Muscle layer of duodenum (tissue), 2 donors: ENCODE results near the gene CHST3.
"Not testable (repeated sequence)": the region's sequence is repeated elsewhere in the genome, so short reads cannot be mapped to it uniquely, and the experiment has no call there.

Experiments
- H3K27ac ChIP-seq: one replicate; pipeline ENCODE4 v1.7.0; 2013; ENCODE audit warnings: mild to moderate bottlenecking, low read length
- H3K27me3 ChIP-seq: one replicate; pipeline ENCODE4 v1.7.0; 2013; ENCODE audit warnings: low read depth, mild to moderate bottlenecking, control low read depth, low read length
- H3K36me3 ChIP-seq, 2 donors: one replicate each; pipeline ENCODE4 v1.7.0; 2013; ENCODE audit warnings: low read length in 2 of 2, control low read depth in 1 of 2, mild to moderate bottlenecking in 1 of 2; ENCODE audit not compliant: insufficient read depth in 2 of 2, control insufficient read depth in 1 of 2
- H3K4me1 ChIP-seq, 2 donors: one replicate each; pipeline ENCODE4 v1.7.0; 2013; ENCODE audit warnings: low read length in 2 of 2, mild to moderate bottlenecking in 2 of 2, control low read depth in 1 of 2, moderate library complexity in 1 of 2; ENCODE audit not compliant: insufficient read depth in 2 of 2, control insufficient read depth in 1 of 2
- H3K4me3 ChIP-seq, 2 donors: one replicate each; pipeline ENCODE4 v1.7.0; 2013; ENCODE audit warnings: low read length in 2 of 2, low read depth in 1 of 2, mild to moderate bottlenecking in 1 of 2
- H3K9me3 ChIP-seq, 2 donors: one replicate each; pipeline ENCODE4 v1.7.0; 2013; ENCODE audit warnings: low read length in 2 of 2, control low read depth in 1 of 2, mild to moderate bottlenecking in 1 of 2; ENCODE audit not compliant: control insufficient read depth in 1 of 2
- donor health status: healthy.

CHST3 gene

DNA sequence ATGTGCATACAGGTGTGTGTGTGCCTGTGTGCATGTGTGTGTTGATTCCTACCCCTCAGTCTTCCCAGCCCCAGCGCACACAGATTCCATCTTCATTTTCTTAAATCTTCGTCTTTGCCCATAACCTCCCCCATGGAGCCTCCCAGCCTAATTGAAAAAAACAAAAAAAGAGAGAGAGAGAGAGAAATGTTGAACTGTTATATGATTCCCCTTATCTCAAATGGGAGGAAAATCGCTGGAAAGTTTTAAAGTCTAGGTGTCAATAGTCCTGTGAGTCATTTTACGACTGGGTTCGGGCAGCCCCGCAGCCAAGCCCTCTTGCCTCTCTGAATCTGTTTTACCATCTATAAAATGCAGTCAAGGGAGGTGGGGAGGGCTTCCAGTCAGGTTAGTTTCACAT is 63.3 kb downstream of the CHST3 start:
- no peaks in the 10 kb centered on the region for H3K36me3 ChIP-seq
- H3K4me1 ChIP-seq = no peaks in the 10 kb centered on the region
- H3K4me3 ChIP-seq = no peak overlapping the region
- H3K27ac ChIP-seq = no peak overlapping the region
- H3K27me3 ChIP-seq = no peaks in the 10 kb centered on the region
- no peaks in the 10 kb centered on the region for H3K9me3 ChIP-seq

DNA sequence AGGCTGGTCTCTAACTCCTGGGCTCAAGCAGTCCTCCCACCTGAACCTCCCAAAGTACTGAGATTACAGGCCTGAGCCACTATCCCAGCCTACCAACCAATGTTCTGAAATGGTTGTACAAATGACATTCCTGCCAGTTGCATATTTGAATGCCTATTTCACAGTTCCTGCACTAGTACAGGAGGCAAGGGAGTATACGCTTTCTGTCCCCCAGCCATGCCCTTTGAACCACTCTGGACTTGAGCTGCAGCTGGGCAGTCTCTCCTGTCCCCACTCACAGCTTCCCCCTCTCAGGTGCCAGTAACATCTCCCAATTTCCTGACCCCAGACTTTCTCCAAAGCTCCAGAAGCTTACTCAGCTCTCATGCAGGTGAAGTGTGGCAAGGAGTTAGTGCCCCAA is 65.2 kb downstream of the CHST3 start:
- Histone ChIP-seq H3K4me3 (no peak overlapping the region), H3K4me1 (no peaks in the 10 kb centered on the region), H3K36me3 (no peaks in the 10 kb centered on the region)

DNA sequence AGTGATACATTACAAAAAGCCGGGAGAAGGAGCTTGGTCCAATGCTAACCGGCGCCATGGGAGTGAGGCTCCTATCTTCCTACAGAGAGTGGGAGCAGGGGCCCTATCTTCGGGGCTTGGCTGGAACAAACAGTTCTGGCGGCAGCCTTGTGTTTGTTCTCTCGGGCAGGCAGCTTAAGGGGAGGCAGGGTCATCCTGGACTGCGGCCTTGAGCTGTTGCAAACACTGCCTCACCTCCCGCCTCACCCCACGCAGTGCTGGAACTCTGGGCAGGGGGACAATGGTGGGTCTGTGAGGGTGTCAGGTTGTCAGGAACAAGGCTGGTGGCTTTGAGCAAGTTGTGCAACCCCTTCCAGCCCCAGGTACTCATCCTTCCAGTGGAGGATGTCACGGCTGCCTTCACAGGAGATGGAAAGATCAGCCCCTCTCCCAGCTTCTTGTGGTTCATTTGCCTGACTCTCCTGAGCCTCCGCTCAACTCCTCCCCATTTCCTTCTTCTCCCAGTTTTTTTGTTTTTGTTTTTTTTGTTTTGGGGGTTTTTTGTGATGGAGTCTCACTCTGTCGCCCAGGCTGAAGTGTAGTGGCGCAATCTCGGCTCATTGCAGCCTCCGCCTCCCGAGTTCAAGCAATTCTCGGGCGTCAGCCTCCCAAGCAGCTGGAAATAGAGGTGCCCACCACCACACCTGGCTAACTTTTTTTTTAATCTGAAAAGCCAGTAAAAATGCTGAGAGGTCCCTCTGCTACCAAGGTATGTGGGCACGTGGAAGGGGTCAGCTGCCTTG is 66.8 kb downstream of the CHST3 start:
- Histone ChIP-seq H3K27ac (no peak overlapping the region), H3K4me3 (no peak overlapping the region), H3K27me3 (no peaks in the 10 kb centered on the region), H3K36me3 (no peaks in the 10 kb centered on the region), H3K9me3 (no peaks in the 10 kb centered on the region), H3K4me1 (no peaks in the 10 kb centered on the region)

More for the DNA sequence above, 65.2 kb downstream of the CHST3 start:
- H3K27me3 ChIP-seq = no peaks in the 10 kb centered on the region
- H3K27ac ChIP-seq = no peak overlapping the region
- no peaks in the 10 kb centered on the region for H3K9me3 ChIP-seq

DNA sequence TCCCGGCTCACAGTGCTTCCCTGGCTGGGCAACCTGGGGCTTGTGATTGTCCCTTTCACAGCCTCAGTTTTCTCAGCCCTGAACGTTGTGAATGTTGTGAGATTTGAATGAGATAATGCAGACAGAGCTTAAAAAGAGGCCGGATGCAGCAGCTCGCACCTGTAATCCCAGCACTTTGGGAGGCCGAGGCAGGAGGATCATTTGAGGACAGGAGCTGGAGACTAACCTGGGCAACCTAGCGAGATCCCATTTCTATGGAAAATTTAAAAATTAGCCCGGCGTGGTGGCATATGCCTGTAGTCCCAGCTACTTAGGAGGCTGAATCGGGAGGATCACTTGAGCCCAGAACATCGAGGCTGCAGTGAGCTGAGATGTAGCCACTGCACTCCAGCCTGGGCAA is 67.5 kb downstream of the CHST3 start:
- Histone ChIP-seq H3K4me3 (no peak overlapping the region), H3K27ac (no peak overlapping the region), H3K9me3 (no peaks in the 10 kb centered on the region), H3K4me1 (no peaks in the 10 kb centered on the region), H3K27me3 (no peaks in the 10 kb centered on the region), H3K36me3 (no peaks in the 10 kb centered on the region)

DNA sequence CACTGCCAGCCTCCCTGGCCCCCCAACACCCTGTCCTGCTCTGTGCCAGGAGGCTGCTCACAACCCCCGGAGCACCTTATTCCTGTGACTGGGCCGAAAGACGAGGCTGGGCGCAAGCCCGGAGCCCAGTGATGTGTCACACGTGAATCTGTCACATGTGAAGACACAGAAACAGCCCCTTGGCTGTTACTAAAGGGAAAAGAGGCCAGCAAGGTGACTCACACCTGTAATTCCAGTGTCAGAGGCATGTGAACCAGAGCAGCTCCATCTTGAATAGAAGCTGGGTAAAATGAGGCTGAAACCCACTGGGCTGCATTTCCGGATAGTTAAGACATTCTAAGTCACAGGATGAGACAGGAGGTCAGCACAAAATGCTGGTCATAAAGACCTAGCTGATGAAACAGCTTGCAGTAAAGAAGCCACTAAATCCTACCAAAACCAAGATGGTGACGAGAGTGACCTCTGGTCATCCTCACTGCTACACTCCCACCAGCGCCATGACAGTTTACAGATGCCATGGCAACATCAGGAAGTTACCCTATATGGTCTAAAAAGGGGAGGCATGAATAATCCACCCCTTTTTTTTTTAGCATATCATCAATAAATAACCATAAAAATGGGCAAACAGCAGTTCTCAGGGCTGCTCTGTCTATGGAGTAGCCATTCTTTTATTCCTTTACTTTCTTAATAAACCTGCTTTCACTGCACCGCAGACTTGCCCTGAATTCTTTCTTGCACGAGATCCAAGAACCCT is 68.4 kb downstream of the CHST3 start:
- not testable (repeated sequence) for H3K4me3 ChIP-seq, H3K27me3 ChIP-seq, H3K36me3 ChIP-seq, H3K9me3 ChIP-seq, H3K27ac ChIP-seq, H3K4me1 ChIP-seq

DNA sequence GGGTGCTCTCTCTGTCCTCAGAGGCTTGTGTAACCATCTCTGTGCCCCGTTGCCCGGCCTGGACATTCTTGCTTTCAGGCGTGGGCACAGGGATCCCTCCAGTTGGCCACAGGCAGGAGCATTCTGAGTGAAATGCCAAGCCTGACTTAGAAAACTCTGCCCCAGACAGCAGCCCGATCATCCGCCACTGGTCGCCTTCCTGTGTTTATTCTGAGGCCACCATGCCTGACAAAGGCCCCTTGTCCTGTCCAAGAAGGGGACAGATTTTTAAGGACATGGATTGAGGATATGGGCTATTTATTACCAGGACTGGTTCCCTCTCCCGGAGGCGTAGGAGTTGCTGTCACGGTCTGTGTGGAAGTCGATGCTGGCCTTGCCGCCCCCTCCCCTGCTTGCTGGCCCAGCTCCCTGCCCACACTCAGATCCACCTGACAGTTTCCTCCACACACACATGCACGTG is 69.9 kb downstream of the CHST3 start:
- no peaks in the 10 kb centered on the region for H3K4me1 ChIP-seq
- H3K27ac ChIP-seq = no peak overlapping the region
- no peak overlapping the region for H3K4me3 ChIP-seq
- no peaks in the 10 kb centered on the region for H3K36me3 ChIP-seq
- no peaks in the 10 kb centered on the region for H3K27me3 ChIP-seq
- H3K9me3 ChIP-seq = no peaks in the 10 kb centered on the region

DNA sequence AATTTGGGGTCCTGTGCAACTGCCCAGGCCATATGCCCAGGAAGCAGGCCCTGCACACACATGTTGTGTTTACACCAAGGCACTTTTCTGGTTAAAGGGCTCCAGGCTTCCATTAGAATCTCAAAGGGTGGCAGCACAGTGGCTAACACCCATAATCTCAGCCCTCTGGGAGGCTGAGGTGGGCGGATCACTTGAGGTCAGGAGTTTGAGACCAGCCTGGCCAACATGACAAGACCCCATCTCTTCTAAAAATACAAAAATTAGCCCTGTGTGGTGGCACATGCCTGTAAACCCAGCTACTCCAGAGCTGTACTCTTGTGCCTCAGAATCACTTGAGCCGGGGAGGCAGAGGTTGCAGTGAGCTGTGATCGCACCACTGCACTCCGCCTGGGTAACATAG is 70.6 kb downstream of the CHST3 start:
- Histone ChIP-seq H3K4me1 (no peaks in the 10 kb centered on the region), H3K9me3 (no peaks in the 10 kb centered on the region), H3K36me3 (no peaks in the 10 kb centered on the region), H3K4me3 (no peak overlapping the region), H3K27me3 (no peaks in the 10 kb centered on the region), H3K27ac (no peak overlapping the region)

DNA sequence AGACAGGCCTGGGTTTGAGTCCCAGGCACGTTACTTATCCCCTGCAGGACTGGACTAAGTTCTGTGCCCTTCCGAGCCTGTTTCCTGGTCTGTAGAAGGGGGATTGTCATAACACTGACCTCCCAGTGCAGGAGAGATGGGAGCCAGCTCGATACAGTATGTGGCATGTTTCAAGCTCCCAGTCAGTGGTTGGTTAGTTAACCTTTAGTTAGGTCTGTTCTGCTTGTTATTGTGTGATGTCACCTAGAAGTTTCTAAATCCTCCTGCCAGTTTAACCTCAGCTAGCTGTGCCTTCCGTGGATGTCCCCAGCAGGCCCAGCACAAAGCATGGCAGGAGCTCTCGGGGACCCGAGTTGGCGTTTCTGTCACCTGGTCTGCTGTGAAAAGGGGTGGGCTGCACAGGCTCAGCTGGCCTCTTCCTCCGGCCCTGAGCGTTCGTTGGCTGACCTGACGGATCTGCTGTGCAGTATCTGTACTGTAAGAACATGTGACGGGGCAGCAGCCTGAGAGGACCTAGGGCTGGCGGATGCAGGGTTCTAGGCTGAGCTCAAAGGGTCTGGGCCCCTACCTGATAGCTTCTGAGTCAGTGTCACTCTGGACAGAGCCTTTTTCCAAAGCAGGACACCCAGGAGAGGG is 71.2 kb downstream of the CHST3 start:
- no peaks in the 10 kb centered on the region for H3K36me3 ChIP-seq
- H3K4me1 ChIP-seq = no peaks in the 10 kb centered on the region
- H3K9me3 ChIP-seq = no peaks in the 10 kb centered on the region
- H3K27me3 ChIP-seq = no peaks in the 10 kb centered on the region
- no peak overlapping the region for H3K27ac ChIP-seq
- H3K4me3 ChIP-seq = no peak overlapping the region

DNA sequence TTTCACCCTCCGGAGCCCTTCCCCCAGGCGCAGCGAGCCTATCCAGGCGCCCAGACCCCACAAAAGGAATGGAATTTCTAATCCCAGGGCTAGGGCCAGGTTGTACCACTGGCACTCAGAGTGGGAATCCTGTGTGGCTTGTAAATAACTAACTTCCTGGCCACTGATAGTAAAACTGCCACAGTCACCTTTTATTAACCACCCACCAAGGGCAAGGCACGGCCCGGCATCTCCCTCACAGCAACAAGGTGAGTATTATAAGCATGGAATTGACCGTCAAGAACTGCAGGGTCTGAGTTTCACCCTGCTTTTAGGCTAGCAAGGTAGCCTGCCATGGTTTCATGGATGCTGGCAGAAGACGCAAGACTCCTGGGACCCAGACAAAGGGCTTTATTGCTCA is 73.1 kb downstream of the CHST3 start:
- Histone ChIP-seq H3K36me3 (no peaks in the 10 kb centered on the region), H3K4me3 (no peak overlapping the region), H3K9me3 (no peaks in the 10 kb centered on the region), H3K27ac (no peak overlapping the region), H3K27me3 (no peaks in the 10 kb centered on the region), H3K4me1 (no peaks in the 10 kb centered on the region)

DNA sequence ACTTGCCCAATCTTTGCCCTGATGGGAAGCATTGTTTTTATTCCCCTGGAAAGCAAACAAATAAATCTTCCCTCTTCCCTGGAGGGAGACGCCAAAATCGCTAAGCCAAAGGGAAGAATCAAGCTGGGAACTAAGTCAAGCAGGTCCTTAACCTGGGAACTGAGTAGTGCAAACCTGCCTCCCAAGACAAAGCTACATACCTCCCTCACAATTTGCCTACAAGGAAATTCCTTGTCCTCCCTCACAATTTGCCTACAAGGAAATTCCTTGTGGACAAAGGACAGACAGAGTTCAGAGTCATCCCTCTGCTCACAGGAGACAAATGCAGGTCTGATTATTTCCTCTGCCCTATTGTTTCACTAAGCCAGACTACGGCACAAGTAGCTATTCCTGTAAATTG is 73.6 kb downstream of the CHST3 start:
- H3K4me1 ChIP-seq = no peaks in the 10 kb centered on the region
- H3K27ac ChIP-seq = no peak overlapping the region
- H3K4me3 ChIP-seq = no peak overlapping the region
- H3K36me3 ChIP-seq = no peaks in the 10 kb centered on the region
- no peaks in the 10 kb centered on the region for H3K9me3 ChIP-seq
- no peaks in the 10 kb centered on the region for H3K27me3 ChIP-seq

DNA sequence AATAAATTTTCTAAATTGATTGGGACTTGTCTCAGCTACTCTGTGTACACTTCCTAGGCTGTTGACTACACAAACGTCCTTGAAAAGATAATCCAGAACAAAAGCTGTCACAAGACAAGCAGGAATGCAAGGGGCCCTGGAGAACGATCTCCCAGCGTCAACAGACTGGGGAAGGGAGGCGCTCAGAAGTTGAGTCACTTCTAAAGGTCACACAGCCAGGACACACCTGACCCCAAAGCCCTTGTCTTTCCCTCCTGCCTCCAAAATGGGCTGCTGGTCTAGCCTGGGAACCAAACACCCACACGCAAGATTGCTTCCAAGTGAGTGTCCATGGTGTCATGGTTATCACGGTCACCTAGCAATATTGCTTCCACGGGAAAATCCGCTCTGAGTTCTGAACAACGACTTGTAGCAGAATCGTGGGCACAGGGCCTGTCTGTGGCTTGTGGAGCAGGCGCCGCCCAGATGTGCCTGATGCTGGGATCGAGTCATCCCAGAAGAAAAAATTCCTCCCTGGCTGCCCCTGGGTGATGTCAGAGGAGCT is 74.3 kb downstream of the CHST3 start:
- H3K4me3 ChIP-seq = no peak overlapping the region
- no peak overlapping the region for H3K27ac ChIP-seq
- no peaks in the 10 kb centered on the region for H3K4me1 ChIP-seq
- H3K27me3 ChIP-seq = no peaks in the 10 kb centered on the region
- no peaks in the 10 kb centered on the region for H3K9me3 ChIP-seq
- no peaks in the 10 kb centered on the region for H3K36me3 ChIP-seq
